BJ (cell line): ENCODE results near the gene RPL18. TPM values are rescaled to one million over a fixed set of nuclear protein-coding genes. Genes with fewer than 3 reads are reported as not detected.

ENCODE experiments used
- CTCF ChIA-PET: fragments of 350-600 bp; formaldehyde crosslinking; extraction: SDS; loops from one replicate; lab custom pipeline; 2021; ENCODE audit warnings: antibody characterized with exemption, inconsistent platforms; lab: Yijun Ruan, JAX
- POLR2A ChIA-PET: fragments of 300-600 bp; sonication (Branson Sonifier 250); formaldehyde crosslinking; extraction: SDS; loops from one replicate; lab custom pipeline; 2021; ENCODE audit warnings: antibody characterized with exemption; lab: Charles Lee
- DNase-seq: peaks from one replicate; pipeline ENCODE4 v3.0.0-alpha.2; 2011; ENCODE audit warnings: low read depth
- H3K27me3 ChIP-seq: 2 replicates; pipeline ENCODE4 v1.6.0; 2011; ENCODE audit warnings: low read length; ENCODE audit not compliant: control insufficient read depth, insufficient read depth
- H3K36me3 ChIP-seq: 2 replicates; pipeline ENCODE4 v1.5.1; 2011; ENCODE audit warnings: low read length; ENCODE audit not compliant: control insufficient read depth, insufficient read depth
- H3K4me3 ChIP-seq: 2 replicates; pipeline ENCODE4 v1.5.1; 2011; ENCODE audit warnings: low read depth, mild to moderate bottlenecking, control low read depth, low read length
- polyA plus RNA-seq: library from polyadenylated mRNA; depleted of rRNA; stranded (reverse); fragments of >200 nt; gene quantifications from 2 replicates; pipeline ENCODE4 v1.2.3, GENCODE V29; 2011
- TF ChIP-seq, protein P1 (sequence below): IDR thresholded peaks from 2 replicates; pipeline ENCODE4 v1.5.1; 2011; ENCODE audit warnings: low read depth, mild to moderate bottlenecking, control low read depth, inconsistent platforms, low read length, moderate library complexity; ENCODE audit not compliant: insufficient read depth

RPL18 gene
- polyA plus RNA-seq, 1 experiment = 1,324 TPM

DNA sequence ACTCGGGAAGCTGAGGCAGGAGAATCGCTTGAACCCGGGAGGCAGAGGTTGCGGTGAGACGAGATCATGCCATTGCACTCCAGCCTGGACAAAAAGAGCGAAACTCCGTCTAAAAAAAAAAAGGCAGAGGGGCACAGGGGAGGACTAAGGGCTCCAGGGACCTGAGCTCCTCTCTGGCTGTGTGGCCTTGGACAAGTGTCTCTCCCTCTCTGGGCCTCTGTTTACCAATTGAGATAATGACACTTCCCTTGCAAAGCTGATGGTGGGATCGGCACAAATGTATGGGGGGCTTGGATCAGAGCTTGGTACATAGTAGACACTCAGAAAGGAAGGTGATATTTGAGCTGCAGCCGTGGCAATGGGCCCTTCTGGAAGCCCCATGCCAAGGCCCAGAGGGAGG is 23.8 kb downstream of the RPL18 start:
- no peaks in the 10 kb centered on the region for H3K36me3 ChIP-seq
- DNase-seq = no peak
- ChIA-PET CTCF (interaction anchor here (1.3 to 2.4 kb wide), 4 partner anchors 11 to 105 kb away, joined by 3 to 12 read pairs (median 5); partner anchors contain the start of gene SPACA4), POLR2A (no interaction called here)
- TF ChIP-seq, protein P1, sequence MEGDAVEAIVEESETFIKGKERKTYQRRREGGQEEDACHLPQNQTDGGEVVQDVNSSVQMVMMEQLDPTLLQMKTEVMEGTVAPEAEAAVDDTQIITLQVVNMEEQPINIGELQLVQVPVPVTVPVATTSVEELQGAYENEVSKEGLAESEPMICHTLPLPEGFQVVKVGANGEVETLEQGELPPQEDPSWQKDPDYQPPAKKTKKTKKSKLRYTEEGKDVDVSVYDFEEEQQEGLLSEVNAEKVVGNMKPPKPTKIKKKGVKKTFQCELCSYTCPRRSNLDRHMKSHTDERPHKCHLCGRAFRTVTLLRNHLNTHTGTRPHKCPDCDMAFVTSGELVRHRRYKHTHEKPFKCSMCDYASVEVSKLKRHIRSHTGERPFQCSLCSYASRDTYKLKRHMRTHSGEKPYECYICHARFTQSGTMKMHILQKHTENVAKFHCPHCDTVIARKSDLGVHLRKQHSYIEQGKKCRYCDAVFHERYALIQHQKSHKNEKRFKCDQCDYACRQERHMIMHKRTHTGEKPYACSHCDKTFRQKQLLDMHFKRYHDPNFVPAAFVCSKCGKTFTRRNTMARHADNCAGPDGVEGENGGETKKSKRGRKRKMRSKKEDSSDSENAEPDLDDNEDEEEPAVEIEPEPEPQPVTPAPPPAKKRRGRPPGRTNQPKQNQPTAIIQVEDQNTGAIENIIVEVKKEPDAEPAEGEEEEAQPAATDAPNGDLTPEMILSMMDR = no peak
- H3K4me3 ChIP-seq = no peak overlapping the region
- no peaks in the 10 kb centered on the region for H3K27me3 ChIP-seq

DNA sequence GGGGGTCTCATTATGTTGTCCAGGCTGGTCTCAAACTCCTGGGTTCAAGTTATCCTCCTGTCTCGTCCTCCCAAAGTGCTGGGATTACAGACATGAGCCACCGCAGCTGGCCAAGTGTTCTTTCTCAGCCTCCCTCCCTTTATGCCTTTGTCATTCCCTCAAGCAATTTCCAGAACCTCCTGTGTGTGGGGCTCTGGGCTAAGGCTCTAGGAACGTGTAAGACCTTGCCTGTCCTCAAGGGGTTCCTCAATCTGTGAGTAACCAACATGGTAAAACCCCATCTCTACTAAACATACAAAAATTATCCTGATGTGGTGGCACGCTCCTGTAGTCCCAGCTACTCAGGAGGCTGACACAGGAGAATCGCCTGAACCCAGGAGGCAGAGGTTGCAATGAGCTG is 28.0 kb downstream of the RPL18 start:
- POLR2A ChIA-PET = no interaction called here
- CTCF ChIA-PET = interaction anchor here (1.6 to 11.5 kb wide), 3 partner anchors 18 to 98 kb away, joined by 3 to 161 read pairs (median 32); partner anchors contain the start of genes RPL18 and SPHK2
- TF ChIP-seq, protein P1 = no peak
- Histone ChIP-seq H3K36me3 (no peaks in the 10 kb centered on the region), H3K4me3 (no peak overlapping the region), H3K27me3 (no peaks in the 10 kb centered on the region)
- DNase-seq = no peak

DNA sequence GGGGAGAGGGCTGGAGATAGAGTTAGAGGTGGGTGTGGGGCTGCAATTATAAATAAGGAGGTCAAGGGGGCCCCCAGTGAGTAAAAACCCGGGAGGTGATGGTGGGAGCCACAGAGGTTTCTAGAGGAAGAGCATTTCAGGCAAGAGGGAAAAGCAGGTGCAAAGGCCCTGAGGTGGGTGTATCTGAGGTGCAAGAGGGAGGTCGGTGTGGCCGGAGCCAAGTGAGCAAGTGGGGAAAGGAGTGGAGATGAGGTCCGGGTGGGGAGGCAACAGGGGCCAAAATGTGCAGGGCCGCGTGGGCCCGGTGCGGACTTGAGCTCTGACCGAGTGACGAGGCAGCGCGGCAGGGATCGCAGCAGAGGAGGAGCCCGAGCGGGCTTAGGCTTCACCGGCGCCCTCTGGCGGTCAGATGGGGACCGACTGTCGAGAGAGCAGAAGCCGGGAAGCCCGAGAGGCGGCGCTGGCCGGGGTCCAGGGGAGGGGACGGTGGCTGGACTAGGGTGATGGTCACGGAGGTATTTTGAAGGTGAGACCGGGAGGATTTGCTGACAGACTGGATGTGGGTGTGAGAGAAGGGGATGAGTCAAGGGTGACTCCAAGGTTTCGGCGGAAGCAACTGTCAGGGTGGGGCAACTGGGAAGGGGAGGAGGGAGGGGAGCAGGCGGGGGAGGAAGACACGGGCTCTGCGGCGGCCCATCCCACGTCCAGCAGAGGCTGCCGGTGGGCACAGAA is 30.1 kb downstream of the RPL18 start:
- peak overlapping the region; percentile 47 for H3K4me3 ChIP-seq
- POLR2A ChIA-PET = no interaction called here
- no peaks in the 10 kb centered on the region for H3K36me3 ChIP-seq
- CTCF ChIA-PET = interaction anchor here (0.7 to 11.5 kb wide), 23 partner anchors 11 to 328 kb away, joined by 3 to 226 read pairs (median 5); partner anchors contain the start of genes FAM83E, KDELR1, RPL18 and SPHK2
- DNase-seq = no peak
- no peaks in the 10 kb centered on the region for H3K27me3 ChIP-seq
- TF ChIP-seq, protein P1 = peak; percentile 99

DNA sequence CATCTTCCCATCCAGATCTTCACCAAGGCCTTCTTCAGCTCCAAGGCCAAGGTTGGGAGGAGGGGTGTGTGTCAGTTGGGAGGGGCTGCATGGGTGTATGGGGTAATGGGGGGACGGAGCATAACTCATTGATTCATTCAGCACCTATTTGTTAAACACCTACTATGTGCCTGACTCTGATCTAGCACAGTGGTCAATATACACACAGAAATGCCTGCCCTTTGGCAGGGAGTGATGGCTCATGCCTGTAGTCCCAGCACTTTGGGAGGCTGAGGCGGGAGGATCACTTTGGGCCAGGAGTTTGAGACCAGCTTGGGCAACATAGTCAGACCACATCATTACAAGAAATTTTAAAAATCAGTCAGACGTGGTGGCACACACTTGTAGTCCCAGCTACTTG is 31.6 kb downstream of the RPL18 start:
- ChIA-PET POLR2A (no interaction called here), CTCF (interaction anchor here (0.6 to 11.5 kb wide), 7 partner anchors 13 to 270 kb away, joined by 3 to 226 read pairs (median 4); no protein-coding TSS in a partner anchor)
- Histone ChIP-seq H3K27me3 (no peaks in the 10 kb centered on the region), H3K4me3 (no peak overlapping the region), H3K36me3 (no peaks in the 10 kb centered on the region)
- DNase-seq = no peak
- TF ChIP-seq, protein P1 = no peak

DNA sequence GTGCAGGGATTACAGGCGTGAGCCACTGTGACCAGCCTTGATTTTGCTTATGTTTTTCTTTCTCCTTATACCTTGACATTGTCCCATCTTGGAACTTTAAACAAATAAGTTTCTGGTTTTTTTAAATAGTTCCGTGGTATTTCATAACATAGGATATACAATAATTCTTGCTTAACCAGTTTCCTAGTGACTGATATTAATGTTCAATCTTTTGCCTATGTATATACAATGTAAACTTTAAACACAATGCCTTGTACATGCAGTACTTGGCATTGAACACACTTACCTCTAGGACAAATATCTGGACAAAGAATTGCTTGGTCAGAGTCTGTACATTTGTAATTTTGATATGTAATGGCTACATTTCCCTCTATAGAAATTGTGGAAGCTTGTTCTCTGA is 36.8 kb downstream of the RPL18 start:
- no peak for DNase-seq
- POLR2A ChIA-PET = no interaction called here
- TF ChIP-seq, protein P1 = no peak
- Histone ChIP-seq H3K4me3 (no peak overlapping the region), H3K27me3 (no peaks in the 10 kb centered on the region), H3K36me3 (no peaks in the 10 kb centered on the region)
- CTCF ChIA-PET = interaction anchor here (2.5 to 11.5 kb wide), 3 partner anchors 23 to 89 kb away, joined by 7 to 226 read pairs (median 161); no protein-coding TSS in a partner anchor
